Sigmoid colon (tissue), 4 donors: Measurements from ENCODE around the gene SLC39A11.

ENCODE experiments used
- CTCF ChIP-seq, 4 experiments: fragments of 450-650 bp in 3 of 4; fragments of 200-600 bp in 1 of 4; IDR thresholded peaks; one replicate each; pipeline ENCODE4 v1.5.1; 2016 to 2019; ENCODE audit warnings: antibody characterized with exemption in 4 of 4, mild to moderate bottlenecking in 3 of 4, moderate library complexity in 2 of 4
- EP300 ChIP-seq, 4 donors: sonication (generic); formaldehyde crosslinking; IDR thresholded peaks; one replicate each; pipeline ENCODE4 v1.6.1; 2017; ENCODE audit warnings: antibody characterized with exemption in 4 of 4
- POLR2AphosphoS5 ChIP-seq, 4 donors: sonication (generic); formaldehyde crosslinking; IDR thresholded peaks; one replicate each; pipeline ENCODE4 v1.6.1; 2017; ENCODE audit warnings: antibody characterized with exemption in 4 of 4

- TF ChIP-seq CTCF (IDR thresholded peaks at IDR 0.05) (no peak), POLR2AphosphoS5 (IDR thresholded peaks at IDR 0.05) (no peak), EP300 (IDR thresholded peaks at IDR 0.05) (no peak)
Measured at GRCh38 chr17:73017658-73018057, 74.8 kb downstream of the SLC39A11 start.
